Kidney epithelial cell (primary cell): Measurements from ENCODE around the gene SETD5. TPM values are rescaled to one million over a fixed set of nuclear protein-coding genes. Genes with fewer than 3 reads are reported as not detected.
A peak's percentile ranks its signal among the peaks of the same experiment; 100 is the strongest.

Experiments used
- DNase-seq: peaks from one replicate; pipeline ENCODE4 v3.0.0-alpha.2; 2010; ENCODE audit warnings: low read depth
- H3K27me3 ChIP-seq: 2 replicates; pipeline ENCODE4 v1.6.0; 2011; ENCODE audit warnings: low read length; ENCODE audit not compliant: control insufficient read depth, insufficient read depth
- H3K36me3 ChIP-seq: 2 replicates; pipeline ENCODE4 v1.5.1; 2011; ENCODE audit warnings: low read length; ENCODE audit not compliant: control insufficient read depth, insufficient read depth
- H3K4me3 ChIP-seq: 2 replicates; pipeline ENCODE4 v1.5.1; 2011; ENCODE audit warnings: low read depth, mild to moderate bottlenecking, control low read depth, low read length
- CTCF ChIP-seq: IDR thresholded peaks from 2 replicates; pipeline ENCODE4 v1.5.1; 2011; ENCODE audit warnings: mild to moderate bottlenecking, moderate library complexity, low read length, control low read depth, inconsistent platforms; ENCODE audit not compliant: insufficient read depth, poor library complexity, severe bottlenecking
- total RNA-seq: library from RNA; depleted of rRNA; stranded (reverse); fragments of >200 nt; gene quantifications from 2 replicates; pipeline ENCODE4 v1.2.3, GENCODE V29; 2015

SETD5 gene
- total RNA-seq, 1 donor from 2014 or later = 49.1 TPM

GRCh38 chr3:9392041-9392440 lies 5.4 kb upstream of the SETD5 start:
- Histone ChIP-seq H3K27me3 (no peaks in the 10 kb centered on the region), H3K36me3 (peaks cover 3% of the 10 kb centered on the region), H3K4me3 (no peak overlapping the region)
- DNase-seq = no peak
- TF ChIP-seq CTCF = no peak

- Histone ChIP-seq H3K36me3 (no peaks in the 10 kb centered on the region), H3K4me3 (peak overlapping the region; percentile 92), H3K27me3 (no peaks in the 10 kb centered on the region)
- no peak for DNase-seq
- no peak for TF ChIP-seq CTCF
Observed at GRCh38 chr3:9395570-9396300, 1.7 kb upstream of the SETD5 start.

- H3K36me3 ChIP-seq = no peaks in the 10 kb centered on the region
- peak; percentile 93 for DNase-seq
- peak overlapping the region; percentile 92 for H3K4me3 ChIP-seq
- TF ChIP-seq CTCF = no peak
- H3K27me3 ChIP-seq = no peaks in the 10 kb centered on the region
Observed at GRCh38 chr3:9396301-9396631, 1.1 kb upstream of the SETD5 start.

GRCh38 chr3:9396632-9397331 lies 633 bp upstream of the SETD5 start:
- no peaks in the 10 kb centered on the region for H3K27me3 ChIP-seq
- no peaks in the 10 kb centered on the region for H3K36me3 ChIP-seq
- TF ChIP-seq CTCF = no peak
- peak; percentile 96 for DNase-seq
- peak overlapping the region; percentile 92 for H3K4me3 ChIP-seq

- no peak for TF ChIP-seq CTCF
- DNase-seq = no peak
- peak overlapping the region; percentile 100 for H3K4me3 ChIP-seq
Observed at GRCh38 chr3:9397906-9398699, 688 bp downstream of the SETD5 start.

More at GRCh38 chr3:9397906-9398699, 688 bp downstream of the SETD5 start:
- no peaks in the 10 kb centered on the region for H3K36me3 ChIP-seq
- no peaks in the 10 kb centered on the region for H3K27me3 ChIP-seq
